AG20443 (cell line): Measurements from ENCODE around the gene TMEM239.
"Not testable (repeated sequence)": the region's sequence is repeated elsewhere in the genome, so short reads cannot be mapped to it uniquely, and the experiment has no call there.

Source experiments
- DNase-seq: peaks from one replicate; pipeline ENCODE4 v3.0.0; 2012; ENCODE audit warnings: low spot score, mixed read lengths

TMEM239 gene

DNA sequence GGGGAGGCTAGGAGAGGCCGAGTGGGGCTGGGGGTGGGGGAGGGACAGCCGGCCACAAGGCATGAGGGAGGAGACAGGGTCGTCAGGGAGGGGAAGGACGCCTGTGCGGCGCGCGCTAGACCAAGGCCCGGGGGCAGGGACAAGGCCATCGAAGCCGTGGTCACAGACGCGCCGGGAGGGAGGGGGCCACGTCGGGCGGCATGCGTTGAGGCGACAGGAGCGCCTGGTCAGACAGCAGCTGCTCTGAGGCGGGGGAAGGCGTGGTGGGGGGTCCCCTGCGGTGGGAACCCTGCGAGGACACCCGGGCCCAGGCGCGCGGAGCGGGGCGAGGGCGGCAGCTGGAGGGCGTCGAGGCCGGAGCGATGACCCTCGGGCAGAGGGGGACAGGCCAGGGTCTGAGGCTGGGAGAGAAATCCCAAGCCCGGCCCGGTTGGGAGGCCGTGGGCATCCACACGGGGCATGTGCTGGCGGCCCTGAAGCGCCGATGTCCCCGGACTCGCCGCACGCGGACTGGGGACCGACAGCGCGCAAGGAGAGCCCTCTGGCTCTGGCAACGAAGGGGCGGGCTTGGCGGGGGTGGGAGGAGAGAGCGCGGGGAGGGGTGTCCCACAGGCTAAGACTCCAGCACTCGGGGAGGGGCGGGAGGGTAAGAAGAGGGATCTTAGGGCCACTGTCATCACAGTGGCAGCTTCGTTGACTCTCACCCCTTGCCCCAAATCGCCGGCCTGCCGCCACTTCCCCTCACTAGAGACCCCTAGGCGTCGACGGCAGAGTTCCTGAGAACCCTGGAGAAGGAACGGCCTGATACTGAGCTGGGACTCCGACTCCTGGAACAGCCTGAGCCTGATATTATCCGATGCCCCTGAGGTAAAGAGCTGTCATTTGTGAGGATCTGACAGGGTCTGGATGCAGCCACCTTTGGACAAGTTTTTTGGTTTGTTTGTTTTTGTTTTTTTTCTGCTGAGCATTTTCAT is 5.0 kb downstream of the TMEM239 start:
- no peak for DNase-seq

DNA sequence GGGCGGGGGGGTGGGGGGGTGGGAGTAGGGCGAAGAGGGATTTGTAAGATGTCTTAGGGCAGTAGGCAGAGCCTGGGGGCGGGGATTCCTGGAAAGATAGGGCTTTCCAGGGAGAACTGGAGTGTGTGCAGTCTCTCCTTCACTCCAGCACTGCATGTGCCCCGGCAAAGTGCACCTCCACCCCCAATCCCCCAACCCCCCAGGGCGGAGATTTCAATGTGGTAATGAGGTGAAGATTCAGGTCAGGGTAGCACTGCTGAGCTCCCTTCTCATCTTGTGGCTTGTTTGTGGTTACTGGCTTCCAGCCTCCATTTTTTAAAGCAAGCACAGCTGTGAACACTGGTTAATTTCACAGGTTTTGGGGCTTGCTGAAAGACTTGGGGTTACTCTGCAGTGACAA is 5.9 kb downstream of the TMEM239 start:
- DNase-seq: peak; percentile 12

DNA sequence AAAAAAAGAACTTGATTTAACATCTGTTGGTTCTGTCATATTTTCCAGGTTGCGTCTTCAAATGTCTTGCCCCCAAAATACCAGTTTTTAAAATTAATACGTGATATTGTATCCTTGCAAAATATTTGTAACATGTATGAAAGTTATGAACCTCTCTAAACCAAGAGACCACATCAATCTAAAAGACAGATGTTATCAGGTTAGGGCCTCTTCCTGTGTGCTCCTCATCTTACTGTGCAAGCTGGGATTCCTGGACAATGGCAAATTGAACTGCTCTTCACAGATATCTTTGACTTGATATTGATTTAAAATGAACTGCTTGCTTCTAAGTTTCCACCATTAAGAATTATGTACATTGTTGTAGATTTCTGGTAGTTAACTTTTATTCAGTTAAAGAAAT is 9.6 kb downstream of the TMEM239 start:
- DNase-seq: no peak

DNA sequence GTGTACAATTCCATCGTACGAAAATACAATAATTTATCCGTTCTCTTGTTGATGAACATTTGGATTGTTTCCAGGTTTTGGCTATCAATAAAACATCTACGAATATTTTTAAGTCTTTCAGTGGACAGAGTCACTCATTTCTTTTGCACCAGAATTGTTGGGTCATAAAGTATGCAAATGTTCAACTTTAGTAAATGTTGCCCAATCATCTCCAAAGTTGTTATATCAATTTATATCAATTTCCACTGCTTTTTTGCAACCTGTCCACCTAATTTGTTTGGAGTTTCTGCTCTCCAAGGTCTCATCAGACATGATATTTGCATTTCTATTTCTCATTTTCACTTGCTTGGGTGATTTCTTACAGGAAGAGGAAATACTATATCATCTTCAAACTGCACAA is 10.5 kb downstream of the TMEM239 start:
- no peak for DNase-seq

DNA sequence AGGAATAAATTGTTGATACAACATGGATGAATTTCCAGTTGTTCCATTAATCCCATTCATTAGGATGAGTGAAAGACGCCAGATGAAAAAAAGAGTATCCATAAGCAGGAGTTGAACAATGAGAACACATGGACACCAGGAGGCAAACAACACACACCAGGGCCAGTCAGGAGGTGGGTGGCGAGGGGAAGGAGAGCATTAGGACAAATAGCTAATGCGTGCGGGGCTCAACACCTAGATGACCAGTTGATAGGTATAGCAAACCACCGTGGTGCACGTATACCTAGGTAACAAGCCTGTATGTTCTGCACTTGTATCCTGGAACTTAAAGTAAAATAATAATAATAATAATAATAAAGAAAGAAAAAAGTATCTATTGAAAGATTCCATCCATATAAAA is 13.2 kb downstream of the TMEM239 start:
- DNase-seq: no peak

DNA sequence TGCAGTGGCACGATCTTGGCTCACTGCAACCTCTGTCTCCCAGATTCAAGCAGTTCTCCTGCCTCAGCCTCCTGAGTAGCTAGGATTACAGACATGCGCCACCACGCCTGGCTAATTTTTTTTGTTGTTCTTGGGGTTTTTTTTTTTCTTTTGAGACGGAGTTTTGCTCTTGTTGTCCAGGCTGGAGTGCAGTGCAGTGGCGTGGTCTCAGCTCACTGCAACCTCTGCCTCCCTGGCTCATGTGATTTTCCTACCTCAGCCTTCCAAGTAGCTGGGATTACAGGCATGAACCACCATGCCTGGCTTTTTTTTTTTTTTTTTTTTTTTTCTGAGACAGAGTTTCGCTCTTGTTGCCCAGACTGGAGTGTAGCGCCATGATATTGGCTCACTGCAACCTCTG is 15.0 kb downstream of the TMEM239 start:
- DNase-seq: not testable (repeated sequence)

DNA sequence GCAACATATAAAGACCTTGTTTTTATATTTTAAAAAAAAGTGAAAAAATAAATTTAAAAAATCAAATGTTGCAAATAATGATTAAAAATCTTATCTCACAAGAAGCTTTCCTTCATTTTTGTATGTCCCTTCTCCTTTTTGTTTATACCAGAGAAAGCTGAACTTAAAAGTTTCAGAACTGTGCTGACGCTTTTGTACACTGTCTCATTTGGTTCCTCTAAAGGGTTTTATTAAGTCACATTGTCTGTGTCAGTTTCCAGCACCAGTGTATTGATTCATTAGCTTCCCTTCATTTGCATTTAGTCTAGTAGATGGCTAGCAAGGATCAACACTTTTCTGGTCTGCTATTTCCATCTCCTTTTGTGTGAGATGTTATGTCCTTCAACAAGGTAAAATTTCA is 17.6 kb downstream of the TMEM239 start:
- DNase-seq: no peak

DNA sequence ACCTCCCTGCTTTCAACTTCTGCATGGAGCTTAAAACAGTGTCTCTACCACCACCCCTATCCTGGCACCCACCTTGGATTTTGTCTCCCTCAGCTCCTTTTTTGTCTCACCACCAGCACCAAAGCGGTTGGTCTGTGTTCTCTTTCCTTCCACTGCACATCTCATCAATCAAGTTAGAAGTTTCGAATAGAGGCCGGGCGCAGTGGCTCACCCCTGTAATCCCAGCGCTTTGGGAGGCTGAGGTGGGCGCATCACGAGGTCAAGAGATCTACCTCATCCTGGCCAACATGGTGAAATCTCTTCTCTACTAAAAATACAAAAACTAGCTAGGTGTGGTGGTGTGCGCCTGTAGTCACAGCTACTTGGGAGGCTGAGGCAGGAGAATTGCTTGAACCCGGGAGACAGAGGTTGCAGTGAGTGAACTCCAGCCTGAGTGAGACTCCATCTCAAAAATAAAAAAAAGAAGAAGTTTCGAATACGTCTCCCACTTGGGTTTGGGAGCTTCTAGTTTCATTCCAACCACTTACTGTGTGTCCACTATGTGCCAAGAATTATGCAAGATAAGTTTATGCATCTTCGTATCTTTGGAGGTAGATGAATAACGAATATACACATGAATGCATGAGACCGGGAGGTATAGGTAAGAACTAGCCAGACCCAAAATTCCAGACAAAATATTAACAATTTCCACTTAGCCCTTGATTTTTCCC is 18.4 kb downstream of the TMEM239 start:
- DNase-seq: no peak

DNA sequence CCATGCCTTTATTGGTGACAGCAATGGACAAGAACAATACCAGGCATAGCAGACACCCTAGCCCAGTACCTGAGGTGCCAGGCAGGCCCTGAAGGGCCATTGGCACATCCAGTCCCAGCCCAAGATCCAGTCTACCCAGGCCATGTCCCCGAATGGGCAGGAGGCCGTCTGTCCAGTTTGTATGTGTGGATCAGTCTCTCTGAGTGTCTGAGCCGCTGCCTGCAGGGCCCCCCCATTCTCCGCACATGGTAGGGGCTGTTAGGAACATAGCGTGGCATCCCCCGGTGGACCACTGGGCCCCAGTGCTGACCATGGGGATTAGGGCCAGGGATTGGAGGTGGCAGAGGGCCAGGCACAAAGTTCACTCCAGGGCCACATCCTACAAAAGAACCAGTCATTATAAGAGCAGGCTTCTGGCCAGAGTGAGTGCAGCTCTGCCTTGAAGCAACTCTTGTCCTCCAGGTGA is 19.2 kb downstream of the TMEM239 start:
- DNase-seq: no peak

DNA sequence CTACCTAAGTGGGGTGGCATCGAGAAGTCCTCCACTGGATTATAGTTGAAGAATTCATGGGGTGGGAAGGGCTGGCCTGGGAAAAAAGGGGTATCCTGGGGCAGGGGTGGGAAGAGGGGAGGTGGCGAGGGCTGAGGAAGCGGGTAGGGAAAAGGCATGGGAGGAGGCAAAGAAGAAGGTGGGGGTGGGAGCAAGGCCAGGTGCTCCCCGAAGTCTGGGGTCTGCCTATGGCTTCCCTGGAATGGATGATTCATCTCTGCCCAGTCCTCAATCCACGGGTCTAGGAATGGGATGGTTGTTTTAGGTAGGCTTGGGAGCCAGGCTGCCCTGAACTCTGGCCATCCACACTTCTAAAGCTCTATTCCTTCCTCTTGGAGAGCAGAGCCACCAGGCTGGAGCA is 19.9 kb downstream of the TMEM239 start:
- no peak for DNase-seq

DNA sequence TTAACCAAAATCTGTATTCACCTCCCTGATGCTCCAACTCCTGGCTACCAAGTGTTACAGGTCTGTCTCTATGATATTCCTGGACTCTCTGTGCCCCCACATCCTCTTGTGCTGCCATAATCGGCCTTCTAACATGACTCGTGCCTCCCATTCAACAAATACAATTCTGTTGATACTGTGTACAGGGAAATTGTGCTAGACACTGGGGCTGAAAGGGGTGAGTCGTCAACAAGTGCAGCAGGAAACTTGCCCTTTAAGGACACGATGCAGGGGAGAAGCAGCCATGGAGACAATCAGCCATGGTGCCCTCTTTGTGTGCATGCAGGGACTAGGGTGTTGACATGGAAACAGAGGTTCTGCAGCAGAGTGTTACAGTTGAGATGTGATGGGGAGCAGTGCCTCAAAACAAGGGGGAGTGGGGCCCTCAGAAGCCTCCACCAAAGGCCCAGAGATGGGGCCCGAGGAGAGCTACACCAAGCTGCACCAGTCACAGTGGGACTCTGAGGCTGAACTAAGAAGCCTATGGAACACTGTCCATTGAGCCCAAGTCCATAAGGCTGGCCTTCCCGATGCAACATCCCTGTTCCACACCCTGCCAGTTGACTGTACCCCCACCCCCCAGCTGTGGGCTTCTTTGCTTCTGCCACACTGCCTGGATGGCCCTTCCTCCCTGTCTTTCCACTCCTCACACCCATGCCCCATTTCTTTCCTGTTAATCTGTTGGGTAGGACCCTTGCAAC is 21.2 kb downstream of the TMEM239 start:
- no peak for DNase-seq

DNA sequence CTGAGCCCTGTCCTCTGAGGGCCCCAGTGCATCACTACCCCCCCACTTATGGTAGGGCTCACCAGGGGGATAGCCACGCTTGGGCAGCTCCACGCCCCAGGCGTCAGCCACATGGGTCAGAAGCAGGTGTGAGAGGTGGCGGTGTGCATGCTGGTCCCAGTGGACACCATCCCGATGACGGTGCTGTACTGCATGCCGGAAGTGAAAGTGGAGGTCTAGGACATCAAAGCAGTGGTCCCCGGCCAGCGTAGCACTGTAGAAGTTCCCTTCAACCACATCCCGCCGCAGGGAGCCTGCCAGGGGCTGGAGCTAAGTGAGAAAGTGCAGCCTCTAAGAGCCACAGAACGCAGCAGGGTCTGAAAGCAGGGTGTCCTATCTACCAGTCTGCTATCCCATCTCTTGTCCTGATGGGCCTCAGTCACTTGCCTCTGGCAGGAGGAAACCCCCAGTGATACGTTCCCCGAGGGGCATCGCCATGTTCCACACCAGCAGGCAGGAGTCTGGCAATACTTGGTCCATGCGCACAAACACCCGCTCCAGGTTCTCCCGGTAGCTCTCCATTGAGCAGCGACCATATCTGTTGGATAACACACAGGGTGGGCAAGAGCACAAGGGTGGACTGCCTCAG is 22.1 kb downstream of the TMEM239 start:
- DNase-seq: no peak

DNA sequence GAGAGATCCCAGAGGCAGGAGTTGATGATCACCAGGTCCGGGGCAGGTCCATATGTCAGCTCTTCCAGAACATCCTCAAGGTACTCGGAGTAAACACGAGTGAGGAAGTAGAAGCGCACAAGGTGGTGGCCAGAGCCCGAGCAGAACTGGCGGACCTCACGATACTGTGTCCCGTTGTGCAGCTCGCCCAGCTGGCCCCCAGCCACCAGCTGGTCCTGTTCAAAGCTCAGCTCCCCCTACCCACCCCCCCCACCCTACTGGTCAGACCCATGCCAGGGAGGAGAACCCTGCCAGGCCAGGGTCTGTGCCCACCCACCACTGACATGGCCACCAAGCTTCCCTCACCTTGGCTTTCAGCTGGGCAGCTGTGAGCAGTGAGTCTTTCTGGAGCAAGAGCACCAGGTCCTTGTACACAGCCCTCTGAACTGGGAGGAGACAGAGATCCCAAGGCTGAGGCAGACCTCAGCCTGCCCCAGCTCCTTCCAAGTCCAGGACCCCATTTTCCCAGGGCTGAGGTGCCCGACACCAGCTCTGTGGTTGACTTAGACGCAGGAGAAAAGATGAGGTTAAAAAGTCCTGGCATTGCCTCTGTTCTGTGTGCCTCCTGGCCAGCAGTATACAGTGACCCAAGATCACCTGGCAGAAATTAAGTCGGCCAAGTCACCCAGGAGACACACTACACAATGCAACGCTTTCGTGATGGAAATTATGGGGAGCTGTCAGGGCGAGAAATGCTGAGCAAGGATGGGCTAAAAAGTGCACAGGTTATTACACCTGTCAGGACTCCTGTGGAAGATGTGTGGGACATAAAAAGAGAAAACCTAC is 22.9 kb downstream of the TMEM239 start:
- no peak for DNase-seq

DNA sequence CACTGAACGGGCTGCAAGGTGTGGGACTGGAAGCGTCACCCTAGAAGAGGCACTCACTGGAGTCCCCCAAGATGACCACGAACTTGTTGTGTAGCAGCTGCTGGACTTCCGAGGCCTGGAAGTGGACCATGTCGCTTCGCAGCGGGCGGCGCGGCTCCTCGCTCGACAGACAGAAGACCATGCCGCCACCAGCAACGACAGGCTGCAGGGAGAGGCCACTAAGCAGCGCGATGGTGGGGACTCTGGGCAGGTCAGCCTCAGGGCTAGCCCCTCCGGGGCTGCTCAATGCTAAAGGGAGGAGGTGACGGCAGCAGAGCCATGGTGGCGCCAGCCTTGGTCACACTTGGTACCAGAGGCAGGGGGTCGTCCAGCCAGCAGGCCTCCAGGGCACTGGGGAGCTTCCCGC is 23.6 kb downstream of the TMEM239 start:
- DNase-seq: no peak

DNA sequence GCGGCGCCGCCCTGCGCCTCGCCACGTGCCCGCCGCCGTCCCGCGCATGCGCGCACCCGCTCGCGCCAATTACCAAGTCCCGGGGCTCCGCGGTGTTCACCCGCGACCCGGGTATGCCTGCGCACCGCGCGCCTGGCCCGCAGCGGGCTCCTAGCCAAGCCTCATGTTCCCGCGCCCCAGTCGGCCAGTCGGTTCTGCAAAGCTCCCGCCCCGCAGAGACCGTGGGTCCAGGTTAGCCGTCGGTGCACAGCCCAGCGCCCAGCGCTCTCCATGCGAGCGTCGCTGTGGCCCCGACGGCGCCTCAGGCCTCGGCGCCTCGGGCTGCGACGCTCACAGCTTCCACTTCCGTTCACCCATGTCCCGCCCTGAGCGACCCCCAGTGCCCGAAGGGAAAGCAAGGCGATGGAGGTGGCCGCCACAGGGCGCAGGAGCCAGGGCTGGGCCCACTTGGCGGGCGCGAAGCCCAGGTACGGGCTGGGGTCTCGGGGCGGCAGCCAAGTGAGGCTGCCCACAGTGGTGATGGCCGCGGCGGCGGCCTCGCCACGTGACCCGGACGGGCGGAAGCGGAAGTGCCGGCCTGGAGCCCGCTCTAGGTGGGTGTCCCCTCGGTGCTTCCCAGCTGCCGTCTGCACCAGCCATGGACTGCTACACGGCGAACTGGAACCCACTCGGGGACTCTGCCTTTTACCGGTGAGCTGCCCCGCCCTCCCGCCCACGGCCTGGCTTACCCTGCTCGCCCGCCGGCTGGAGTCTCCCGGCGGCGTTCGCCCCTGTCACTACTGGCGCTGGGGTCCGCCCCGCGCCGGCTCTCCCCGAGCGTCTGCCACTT is 24.2 kb downstream of the TMEM239 start, which contains the start of the genes PCED1A and VPS16:
Gene PCED1A (minus strand): TSS at position 518 of the 829 bp plus-strand sequence. CDS start 743 bp downstream, outside the sequence.
Gene VPS16 (plus strand): TSS at position 608 of the 829 bp plus-strand sequence. CDS start 30 bp downstream, at position 638.
- peak; percentile 99 for DNase-seq

DNA sequence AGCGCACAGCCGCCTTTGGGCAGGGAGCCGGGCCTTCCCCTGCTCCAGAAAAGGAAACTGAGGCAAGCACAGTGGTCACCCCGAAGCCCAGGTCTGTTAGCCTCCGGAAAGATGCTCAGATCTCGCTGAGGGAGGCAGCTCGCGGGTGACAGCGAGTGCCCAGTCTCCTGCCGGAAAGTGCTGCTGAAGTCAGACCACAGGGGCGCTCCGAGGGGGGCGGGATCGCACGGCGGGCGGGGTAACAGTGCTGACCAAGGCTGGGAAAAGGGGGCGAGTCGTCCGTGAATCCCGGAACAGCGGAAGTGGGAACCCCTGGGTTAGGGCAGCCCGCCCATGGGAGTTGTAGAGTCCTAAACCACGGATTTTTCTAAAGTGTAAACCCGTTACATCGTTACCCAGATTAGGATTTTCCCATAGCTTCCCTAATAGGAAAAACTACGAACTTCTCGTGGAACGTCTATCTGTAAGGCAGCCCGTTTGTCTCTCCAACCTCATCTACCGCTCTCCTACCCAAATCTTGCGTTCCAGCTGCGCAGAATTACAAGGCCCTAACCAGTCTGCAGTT is 24.9 kb downstream of the TMEM239 start:
- peak; percentile 86 for DNase-seq

DNA sequence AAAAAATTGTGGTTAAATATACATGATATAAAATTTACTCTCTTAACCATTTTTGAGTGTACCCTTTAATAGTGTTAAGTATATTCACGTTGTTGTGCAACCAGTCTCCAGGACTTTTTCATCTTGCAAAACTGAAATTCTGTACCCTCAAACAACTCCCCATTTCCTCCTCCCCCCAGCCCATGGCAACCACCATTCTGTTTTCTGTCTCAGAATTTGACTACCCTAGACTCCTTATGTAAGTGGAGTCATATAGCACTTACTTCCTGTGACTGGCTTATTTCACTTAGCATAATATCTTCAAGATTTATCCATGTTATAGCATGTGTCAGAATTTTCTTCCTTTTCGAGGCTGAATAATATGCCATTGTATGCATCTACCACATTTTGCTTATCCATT is 29.4 kb downstream of the TMEM239 start:
- DNase-seq: no peak

DNA sequence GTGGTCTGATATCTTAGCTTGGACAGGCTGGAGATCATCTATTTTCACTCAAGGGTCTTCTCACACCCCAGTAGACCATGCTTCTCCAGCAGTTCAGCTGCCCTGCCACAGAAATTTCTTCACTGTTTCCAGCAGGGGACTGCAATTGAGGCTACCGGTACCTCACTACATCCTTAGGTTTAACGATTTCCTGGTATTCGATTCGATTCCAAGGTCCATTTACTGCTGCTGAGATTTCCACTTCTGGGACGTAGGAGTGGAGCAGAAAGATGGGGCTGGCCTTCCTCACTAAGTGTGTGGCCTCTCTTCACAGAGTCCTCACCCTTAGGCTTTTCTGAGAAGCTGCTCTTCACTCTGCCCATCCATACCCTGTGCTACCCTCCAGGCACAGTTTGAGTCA is 30.5 kb downstream of the TMEM239 start:
- DNase-seq: no peak

DNA sequence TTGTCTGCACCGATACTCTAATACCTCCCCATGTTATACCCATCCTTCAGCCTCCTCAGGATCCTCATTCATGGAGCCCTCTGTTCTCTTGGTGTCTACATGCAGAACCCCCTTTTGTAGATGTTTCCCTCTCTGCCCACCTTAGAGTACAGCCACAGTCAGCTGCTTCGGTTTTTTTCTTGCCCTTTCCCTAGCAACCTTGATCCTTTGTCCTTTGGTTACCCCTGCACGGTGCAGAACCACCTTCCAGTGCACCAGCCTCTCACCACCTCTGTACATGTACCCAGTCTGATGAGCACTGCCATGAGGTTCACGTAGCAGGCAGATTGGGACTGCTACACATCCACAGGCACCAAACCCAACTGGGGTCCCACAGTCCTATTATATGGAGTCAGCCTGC is 31.6 kb downstream of the TMEM239 start:
- no peak for DNase-seq

DNA sequence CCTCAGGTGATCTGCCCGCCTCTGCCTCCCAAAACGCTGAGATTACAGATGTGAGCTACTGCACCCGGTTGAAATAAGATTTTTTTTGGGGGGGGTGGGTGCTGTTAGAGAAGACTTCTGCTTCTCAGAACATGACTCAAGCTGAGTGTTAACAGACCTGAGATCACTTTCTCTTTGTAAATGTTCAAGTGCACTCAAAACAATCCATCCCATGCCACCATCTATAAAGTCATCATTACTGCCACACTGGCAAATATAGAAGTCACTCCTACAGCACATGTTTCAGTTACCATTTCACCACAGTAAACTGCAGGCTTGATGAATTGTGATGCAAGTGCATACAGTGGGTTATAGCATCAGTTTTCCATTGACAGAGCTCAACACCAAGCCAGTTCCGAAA is 33.4 kb downstream of the TMEM239 start:
- no peak for DNase-seq
